ENCODE results near the gene SARS1. TPM values are rescaled to one million over a fixed set of nuclear protein-coding genes. Genes with fewer than 3 reads are reported as not detected.

The SARS1 gene
- total RNA-seq, 4 donors from 2014 or later = 154 to 172 (median 165) TPM

DNA sequence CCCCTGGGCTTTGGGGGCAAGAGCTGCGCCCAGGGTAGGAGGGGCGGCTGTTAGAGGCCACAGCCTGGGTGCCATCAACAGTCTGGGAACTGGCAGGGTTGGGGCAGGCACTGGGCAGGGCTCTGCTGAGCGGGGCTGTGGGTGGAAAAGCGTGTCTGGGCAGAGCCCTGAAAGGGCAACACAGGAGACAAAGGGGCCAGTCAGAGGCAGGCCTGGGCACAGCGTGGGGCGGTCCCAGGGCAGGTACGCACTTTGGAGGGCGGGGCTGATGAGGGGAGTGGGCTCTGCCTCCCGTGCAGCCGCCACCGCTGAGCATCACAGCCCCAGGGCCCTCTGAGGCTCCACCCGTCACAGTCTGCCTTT, 49.5 kb downstream of the SARS1 start:
- TF ChIP-seq POLR2A (IDR thresholded peaks at IDR 0.05) (no peak), CTCF (IDR thresholded peaks at IDR 0.05) (no peak)
- WGBS, 2 donors = 31 to 39% methylated on average over 9 to 11 of the region's 12 CpGs
- H3K4me3 ChIP-seq (ENCODE audit: low read depth, poor library complexity, severe bottlenecking) = no peak overlapping the region
- peak in 1 of 2 donors; percentile 79 for DNase-seq (ENCODE audit: low spot score in 2 of 2)
- intact Hi-C loops (cut with DNase I; ENCODE audit: low total_unique reads) = loop anchor here (5.0 kb wide), 1 partner anchor 139 kb away; no protein-coding TSS in a partner anchor

GRCh38 chr1:109263597-109264378, 50.1 kb downstream of the SARS1 start:
- 43 to 46% methylated on average over 24 of the region's 29 CpGs for WGBS, 2 donors
- DNase-seq (ENCODE audit: low spot score in 2 of 2) = peak; percentile 73 to 96
- TF ChIP-seq CTCF (IDR thresholded peaks at IDR 0.05) (peak in 1 of 3 donors; percentile 97), POLR2A (IDR thresholded peaks at IDR 0.05) (no peak)
- no peak overlapping the region for H3K4me3 ChIP-seq (ENCODE audit: low read depth, poor library complexity, severe bottlenecking)
- intact Hi-C loops (cut with DNase I; ENCODE audit: low total_unique reads) = loop anchor here (5.0 kb wide), 1 partner anchor 139 kb away; no protein-coding TSS in a partner anchor

DNA sequence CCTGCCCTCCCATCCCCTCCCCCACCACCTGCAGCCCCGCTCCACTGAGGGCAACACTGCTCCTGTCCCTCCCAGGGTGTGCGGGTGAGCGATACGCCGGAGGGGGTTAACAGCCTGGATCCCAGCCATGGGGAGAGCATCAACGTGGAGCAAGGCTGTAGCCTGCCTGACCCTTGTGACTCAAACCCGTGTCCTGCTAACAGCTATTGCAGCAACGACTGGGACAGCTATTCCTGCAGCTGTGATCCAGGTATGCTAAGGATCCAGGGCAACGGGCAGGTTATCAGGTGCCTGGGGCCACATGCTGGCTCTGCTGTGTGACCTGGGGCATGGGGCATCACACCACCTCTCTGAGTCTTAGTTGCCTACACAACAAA, 50.6 kb downstream of the SARS1 start:
- WGBS, 2 donors = 73 to 76% methylated on average over 7 to 9 of the region's 9 CpGs
- intact Hi-C loops (cut with DNase I; ENCODE audit: low total_unique reads) = loop anchor here (5.0 kb wide), 1 partner anchor 138 kb away; no protein-coding TSS in a partner anchor
- H3K4me3 ChIP-seq (ENCODE audit: low read depth, poor library complexity, severe bottlenecking) = no peak overlapping the region
- no peak for DNase-seq (ENCODE audit: low spot score in 2 of 2)
- no peak for TF ChIP-seq POLR2A (IDR thresholded peaks at IDR 0.05)
- TF ChIP-seq CTCF (IDR thresholded peaks at IDR 0.05) = no peak

DNA sequence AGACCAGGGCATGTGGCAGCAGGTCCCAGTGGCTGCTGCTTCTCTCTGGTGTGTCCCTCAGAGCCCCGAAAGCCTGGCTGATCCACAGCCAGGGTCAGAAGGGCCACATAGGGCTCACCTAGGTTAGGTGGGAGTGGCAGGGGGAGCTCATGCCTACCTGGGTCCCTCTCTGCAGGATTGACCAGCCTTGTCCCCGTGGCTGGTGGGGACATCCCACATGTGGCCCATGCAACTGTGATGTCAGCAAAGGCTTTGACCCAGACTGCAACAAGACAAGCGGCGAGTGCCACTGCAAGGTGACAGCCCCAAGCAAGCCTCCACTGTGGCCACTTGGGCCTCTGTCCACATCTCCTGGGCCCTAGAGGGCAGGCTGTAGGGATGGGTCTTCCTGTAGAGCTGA, 51.3 kb downstream of the SARS1 start:
- intact Hi-C loops (cut with DNase I; ENCODE audit: low total_unique reads) = no loop called here
- no peak overlapping the region for H3K4me3 ChIP-seq (ENCODE audit: low read depth, poor library complexity, severe bottlenecking)
- WGBS, 2 donors = 87% methylated on average over 4 of the region's 4 CpGs; no CpG with 5 or more reads in 1 of the 2 donors
- DNase-seq (ENCODE audit: low spot score in 2 of 2) = no peak
- TF ChIP-seq CTCF (IDR thresholded peaks at IDR 0.05) (no peak), POLR2A (IDR thresholded peaks at IDR 0.05) (no peak)

DNA sequence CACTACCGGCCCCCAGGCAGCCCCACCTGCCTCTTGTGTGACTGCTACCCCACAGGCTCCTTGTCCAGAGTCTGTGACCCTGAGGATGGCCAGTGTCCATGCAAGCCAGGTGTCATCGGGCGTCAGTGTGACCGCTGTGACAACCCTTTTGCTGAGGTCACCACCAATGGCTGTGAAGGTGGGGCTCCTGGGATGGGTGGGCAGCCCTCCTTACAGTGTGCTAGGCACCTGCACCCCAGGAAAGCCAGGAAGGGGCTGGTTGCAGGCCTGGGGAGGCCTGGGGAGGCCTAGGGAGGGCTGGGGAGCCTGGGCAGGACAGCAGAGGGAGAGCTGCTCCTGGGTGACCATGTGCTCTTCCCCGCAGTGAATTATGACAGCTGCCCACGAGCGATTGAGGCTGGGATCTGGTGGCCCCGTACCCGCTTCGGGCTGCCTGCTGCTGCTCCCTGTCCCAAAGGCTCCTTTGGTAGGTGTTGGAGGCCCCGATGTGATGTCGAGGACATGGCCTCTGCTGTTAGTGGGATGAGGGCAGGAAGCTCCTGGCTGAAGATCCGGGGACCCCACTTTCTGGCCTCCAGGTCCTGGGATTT, 52.1 kb downstream of the SARS1 start:
- DNase-seq (ENCODE audit: low spot score in 2 of 2) = no peak
- H3K4me3 ChIP-seq (ENCODE audit: low read depth, poor library complexity, severe bottlenecking) = no peak overlapping the region
- TF ChIP-seq CTCF (IDR thresholded peaks at IDR 0.05) (no peak), POLR2A (IDR thresholded peaks at IDR 0.05) (no peak)
- 91 to 95% methylated on average over 12 to 13 of the region's 13 CpGs for WGBS, 2 donors
- intact Hi-C loops (cut with DNase I; ENCODE audit: low total_unique reads) = no loop called here

All from lower leg skin (tissue), 4 donors.